Testis (tissue), 2 donors: ENCODE results near the gene BAK1.

Experiments
- CTCF ChIP-seq, 3 experiments: fragments of 450-650 bp in 2 of 3; fragments of 200-600 bp in 1 of 3; sonication (generic) in 1 of 3; IDR thresholded peaks; one replicate each; pipeline ENCODE4 v1.5.1; 2016 to 2019; ENCODE audit warnings: antibody characterized with exemption in 3 of 3, mild to moderate bottlenecking in 2 of 3, moderate library complexity in 1 of 3
- POLR2A ChIP-seq: fragments of 450-650 bp; IDR thresholded peaks from one replicate; pipeline ENCODE4 v1.6.1; 2017; ENCODE audit warnings: antibody characterized with exemption, mild to moderate bottlenecking, moderate library complexity

- TF ChIP-seq POLR2A (no peak), CTCF (IDR thresholded peaks at IDR 0.05) (no peak)
Measured at GRCh38 chr6:33543116-33543515, 37.0 kb downstream of the BAK1 start.
